ENCODE data around the gene DUSP22.

- TF ChIP-seq CTCF (conservative IDR thresholded peaks at IDR 0.05; ENCODE audit: low read depth in 2 of 2): no peak
- TF ChIP-seq EZH2phosphoT487 (IDR thresholded peaks at IDR 0.05; ENCODE audit: unreplicated experiment): no peak
- TF ChIP-seq STAT1 (IDR thresholded peaks at IDR 0.05; ENCODE audit: unreplicated experiment): no peak
- TF ChIP-seq JUNB (IDR thresholded peaks at IDR 0.05; ENCODE audit: unreplicated experiment): no peak
- no peak for TF ChIP-seq POLR2AphosphoS5 (IDR thresholded peaks at IDR 0.05; ENCODE audit: low read depth)
- TF ChIP-seq EZH2 (IDR thresholded peaks at IDR 0.05; ENCODE audit: low read depth, unreplicated experiment): no peak
- no peak for TF ChIP-seq REST (IDR thresholded peaks at IDR 0.05; ENCODE audit: unreplicated experiment)
- no peak for TF ChIP-seq CREB1 (CRISPR knock-in tag; IDR thresholded peaks at IDR 0.05; ENCODE audit: low read depth)
- no peak for TF ChIP-seq NANOG (IDR thresholded peaks at IDR 0.05; ENCODE audit: borderline replicate concordance)
- no peak for TF ChIP-seq ETS1 (IDR thresholded peaks at IDR 0.05)
- TF ChIP-seq ZNF114 (CRISPR knock-in tag; IDR thresholded peaks at IDR 0.05): no peak
- no peak for TF ChIP-seq ZNF331 (CRISPR knock-in tag; IDR thresholded peaks at IDR 0.05; ENCODE audit: low read depth)
These were observed 5.4 kb downstream of the DUSP22 start for GRCh38 chr6:297571-298232.
